Left ventricle myocardium superior (tissue), 1 donor: ENCODE data around the gene PML. TPM values are rescaled to one million over a fixed set of nuclear protein-coding genes. Genes with fewer than 3 reads are reported as not detected.
A peak's percentile ranks its signal among the peaks of the same experiment; 100 is the strongest.

ENCODE experiments used
- ATAC-seq: fragments of 200-7000 bp; cut with Tn5 transposase; one replicate; pipeline ENCODE4 v1.9.1; 2020; ENCODE audit warnings: mild to moderate bottlenecking, moderate library complexity
- DNase-seq: peaks from one replicate; pipeline ENCODE4 v3.0.0-alpha.2; 2020
- intact Hi-C: fragments of 100-400 bp; cut with micrococcal nuclease; formaldehyde crosslinking; loops from one replicate; pipeline ENCODE4 v1.11.0; 2022
- total RNA-seq: library from RNA; stranded (reverse); fragmentation: NEBNext Ultra II Directional; extraction: Animal tissue kit (Norgen Biotek cat#: 25700); gene quantifications from one replicate; pipeline ENCODE4 v1.2.1, GENCODE V29; 2021
- donor health status: DM: no; HTN: yes; CAD: no; lungs with severe emphysema.

PML gene
- total RNA-seq, 1 donor from 2014 or later, result 20.8 TPM

DNA sequence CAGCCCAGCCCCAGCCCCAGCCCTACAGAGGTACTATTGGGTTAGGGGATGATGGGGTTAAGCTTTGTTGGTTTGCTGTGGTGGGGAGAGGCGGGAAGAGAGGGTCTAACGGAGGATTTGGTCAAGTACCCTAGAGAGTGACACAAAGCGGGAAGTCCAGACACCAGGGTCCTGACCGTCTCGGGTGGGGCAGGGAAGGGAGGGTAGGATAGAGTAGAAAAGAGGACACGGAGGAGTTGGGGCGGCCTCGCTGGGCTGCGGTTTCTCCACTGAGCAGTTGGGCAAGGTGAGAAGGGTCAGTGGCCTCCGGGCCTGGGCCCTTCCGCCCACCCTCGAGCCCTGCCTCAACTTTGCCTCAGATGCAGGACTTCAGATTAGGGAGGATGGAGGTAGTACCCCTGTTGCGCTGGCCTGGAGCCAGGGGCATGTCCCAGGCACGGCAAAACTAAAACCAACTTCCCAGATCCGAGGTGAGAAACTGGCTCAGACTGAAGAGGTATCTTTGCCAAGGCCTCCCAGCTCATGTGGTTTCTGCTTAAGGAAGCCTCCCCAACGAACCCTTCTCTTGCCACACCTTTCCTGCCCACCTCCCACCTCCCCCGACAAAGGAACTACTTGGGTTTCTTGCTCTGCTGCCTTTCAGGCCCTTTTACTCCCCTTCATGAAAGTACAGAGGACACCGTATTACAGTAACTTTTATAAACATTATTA, 551 bp downstream of the PML start:
- peak; percentile 62 for DNase-seq
- peak; percentile 1 for ATAC-seq
- intact Hi-C loops, result no loop called here

DNA sequence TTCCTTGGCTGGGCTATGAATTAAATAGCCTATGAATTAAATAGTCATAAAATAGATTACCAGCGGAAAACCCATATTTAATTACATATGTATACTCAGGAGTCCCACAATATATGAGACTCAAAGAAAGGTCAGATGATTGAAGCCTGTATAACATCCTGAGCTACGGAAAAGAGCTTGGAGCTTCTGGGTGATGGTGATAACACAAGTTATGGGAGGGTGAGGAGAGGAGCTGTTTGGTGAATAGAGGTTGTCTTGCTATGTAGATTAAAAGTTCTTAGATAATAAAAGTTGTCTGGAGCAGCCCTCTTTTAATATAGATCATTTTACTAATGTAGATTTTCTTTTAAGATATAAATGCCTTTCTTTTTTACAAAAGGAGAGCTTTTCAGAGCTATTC, 1.8 kb downstream of the PML start:
- no peak for DNase-seq
- intact Hi-C loops, result no loop called here
- ATAC-seq, result no peak

DNA sequence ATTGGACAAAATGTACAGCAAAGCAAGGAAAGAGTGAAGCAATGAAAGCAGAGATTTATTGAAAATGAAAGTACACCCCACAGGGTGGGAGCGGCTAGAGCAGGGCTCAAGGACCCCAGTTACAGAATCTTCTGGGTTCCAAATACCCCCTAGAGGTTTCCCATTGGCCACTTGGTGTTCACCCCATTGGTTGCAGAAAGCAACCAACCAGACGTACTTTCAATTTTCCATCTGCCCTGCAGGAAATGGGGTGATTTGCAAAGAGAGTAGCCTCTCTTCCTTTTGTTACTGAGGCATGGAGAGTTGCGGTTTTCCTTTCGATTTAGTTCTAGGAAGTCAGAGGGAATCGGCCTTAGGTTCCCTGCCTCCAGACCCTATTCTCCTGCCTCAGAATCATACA, 2.4 kb downstream of the PML start:
- no peak for ATAC-seq
- DNase-seq, result no peak
- intact Hi-C loops, result no loop called here

DNA sequence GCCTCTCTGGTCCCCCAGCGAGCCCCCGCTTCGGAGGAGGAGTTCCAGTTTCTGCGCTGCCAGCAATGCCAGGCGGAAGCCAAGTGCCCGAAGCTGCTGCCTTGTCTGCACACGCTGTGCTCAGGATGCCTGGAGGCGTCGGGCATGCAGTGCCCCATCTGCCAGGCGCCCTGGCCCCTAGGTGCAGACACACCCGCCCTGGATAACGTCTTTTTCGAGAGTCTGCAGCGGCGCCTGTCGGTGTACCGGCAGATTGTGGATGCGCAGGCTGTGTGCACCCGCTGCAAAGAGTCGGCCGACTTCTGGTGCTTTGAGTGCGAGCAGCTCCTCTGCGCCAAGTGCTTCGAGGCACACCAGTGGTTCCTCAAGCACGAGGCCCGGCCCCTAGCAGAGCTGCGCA, 3.5 kb downstream of the PML start:
- DNase-seq, result no peak
- intact Hi-C loops, result no loop called here
- ATAC-seq, result no peak

DNA sequence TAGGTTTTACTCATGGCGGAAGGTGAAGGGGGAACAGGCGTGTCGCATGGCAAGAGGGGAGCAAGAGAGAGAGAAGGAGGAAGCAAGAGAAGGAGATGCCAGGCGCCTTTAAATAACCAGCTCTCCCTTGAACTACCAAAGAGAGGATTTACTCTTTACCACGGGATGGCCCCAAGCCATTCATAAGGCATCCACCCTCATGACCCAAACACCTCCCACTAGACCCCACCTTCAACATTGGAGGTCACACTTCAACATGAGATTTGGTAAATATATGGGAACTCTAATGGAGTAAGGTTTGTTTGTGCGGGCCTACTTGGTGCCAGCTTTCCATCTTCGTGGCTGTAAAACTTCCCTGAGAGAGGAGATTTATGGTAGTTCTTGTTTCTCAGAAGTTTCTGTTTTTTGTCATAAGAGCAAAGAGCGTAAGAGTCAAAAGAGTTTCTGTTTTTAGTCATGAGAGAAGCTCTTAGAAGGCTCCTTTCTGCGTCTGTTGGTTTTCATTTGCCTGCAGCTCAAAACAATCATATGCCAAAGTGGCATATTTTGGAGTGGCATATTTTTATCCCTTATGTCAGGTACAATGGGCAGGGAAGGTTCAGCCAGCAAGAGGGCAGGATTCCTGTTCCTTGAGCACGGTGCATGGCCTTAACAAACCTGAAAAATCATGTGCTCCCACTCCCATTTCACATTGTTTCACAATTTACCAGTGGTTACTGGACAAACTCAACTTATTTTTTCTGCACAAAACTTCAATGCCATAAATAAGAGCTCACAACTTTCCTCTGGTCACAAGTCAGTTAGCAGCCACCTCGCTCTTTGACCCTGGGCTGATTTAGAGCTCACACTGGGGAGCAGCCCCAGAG, 12.5 kb downstream of the PML start:
- no peak for DNase-seq
- intact Hi-C loops, result no loop called here
- ATAC-seq, result peak; percentile 42

DNA sequence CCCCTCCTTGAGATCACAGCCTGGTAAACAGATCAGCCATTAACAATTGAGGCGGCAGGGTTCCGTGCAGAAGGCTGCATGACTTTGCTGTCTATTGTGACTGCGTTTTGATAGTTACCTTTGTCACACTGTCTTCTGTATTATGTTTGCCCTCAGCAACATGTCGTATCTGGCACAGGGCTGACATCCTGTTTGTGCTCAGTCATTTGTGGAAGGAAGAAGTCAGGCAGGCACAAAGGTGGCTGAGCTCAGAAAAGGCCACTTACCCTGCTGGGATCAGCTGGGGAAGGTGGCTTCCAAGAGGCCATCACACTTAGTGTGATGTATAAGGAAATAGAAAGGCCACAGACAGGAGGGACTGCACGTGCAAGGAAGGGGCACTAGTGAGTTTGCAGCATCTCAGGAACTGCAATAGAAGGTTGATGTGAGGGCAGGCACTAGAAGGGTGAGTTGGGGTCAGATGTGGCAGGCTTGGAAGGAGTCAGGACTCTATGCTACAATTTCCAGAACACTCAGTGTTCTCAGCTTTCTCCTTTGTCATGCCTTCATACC, 13.4 kb downstream of the PML start:
- ATAC-seq (no peak), DNase-seq (no peak)
- intact Hi-C loops, result no loop called here

DNA sequence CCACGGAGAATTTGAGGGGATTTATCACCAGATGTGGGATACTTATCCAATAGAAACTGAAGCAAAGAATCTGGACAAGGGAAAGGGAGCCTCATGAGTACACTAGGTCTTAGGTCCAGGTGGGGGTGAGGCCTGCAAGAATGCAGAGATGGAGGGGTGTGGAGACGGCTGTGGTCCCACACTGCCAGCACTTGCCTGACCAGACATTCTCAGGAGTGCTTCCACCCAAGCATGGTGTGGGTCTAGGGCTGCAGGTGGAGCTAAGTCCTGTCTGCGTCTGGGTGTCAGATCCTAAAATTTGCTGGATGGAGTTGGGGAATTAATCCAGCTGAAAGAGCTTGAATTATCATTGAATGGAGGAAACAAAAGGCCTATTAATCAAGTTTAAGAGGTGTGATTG, 14.4 kb downstream of the PML start:
- intact Hi-C loops, result no loop called here
- ATAC-seq, result no peak
- DNase-seq, result no peak

DNA sequence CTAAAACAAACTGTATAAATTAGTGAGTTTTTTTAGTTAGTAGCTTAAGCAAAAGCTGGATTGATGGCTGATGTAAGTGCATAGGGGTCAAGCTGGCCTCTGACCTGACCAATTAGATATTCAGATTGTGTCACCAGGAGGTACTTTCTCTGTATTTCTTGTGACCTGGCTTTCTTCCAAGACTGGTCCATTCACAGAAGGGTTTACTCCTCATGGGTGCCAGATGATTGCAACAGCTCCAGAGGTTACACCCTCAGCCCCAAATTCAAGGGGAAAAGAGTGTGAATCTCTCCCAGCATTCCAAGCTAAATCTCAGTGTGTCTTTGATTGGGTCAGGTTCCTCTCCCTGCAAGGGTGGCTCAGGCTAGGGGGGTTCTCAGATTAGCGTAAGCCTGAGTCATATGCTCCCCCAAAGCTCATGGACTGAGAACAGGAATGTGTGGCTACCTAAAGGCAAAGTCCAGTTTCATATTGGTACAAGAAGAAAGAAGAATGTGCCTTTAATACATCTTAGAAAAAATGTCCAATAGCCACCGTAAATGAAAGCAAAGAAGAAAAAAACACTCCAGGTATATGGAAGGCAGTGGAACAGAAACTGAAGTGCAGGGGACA, 16.5 kb downstream of the PML start:
- ATAC-seq, result peak; percentile 53

DNA sequence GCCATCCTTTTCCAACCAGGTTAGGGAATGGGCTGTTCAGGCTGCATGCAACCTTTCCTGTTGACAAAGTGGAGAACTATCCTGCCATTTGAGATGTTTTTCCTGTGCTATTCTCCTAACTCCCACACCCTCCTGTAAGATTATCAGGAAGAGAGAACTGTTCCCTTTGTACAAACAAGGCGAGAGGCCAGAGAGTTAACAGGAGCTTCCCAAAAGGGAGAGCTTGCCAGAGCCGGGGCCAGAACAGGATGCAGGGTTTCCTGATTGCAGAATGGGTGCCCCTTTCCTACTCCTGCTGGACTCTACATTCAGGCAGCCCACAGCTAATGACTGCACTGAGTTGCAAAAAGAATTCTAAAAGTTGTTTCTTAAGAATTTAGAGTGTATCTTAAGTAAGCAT, 17.1 kb downstream of the PML start:
- intact Hi-C loops, result no loop called here
- peak; percentile 69 for DNase-seq
- peak; percentile 90 for ATAC-seq

More for the DNA sequence above, 16.5 kb downstream of the PML start:
- intact Hi-C loops, result no loop called here
- no peak for DNase-seq

DNA sequence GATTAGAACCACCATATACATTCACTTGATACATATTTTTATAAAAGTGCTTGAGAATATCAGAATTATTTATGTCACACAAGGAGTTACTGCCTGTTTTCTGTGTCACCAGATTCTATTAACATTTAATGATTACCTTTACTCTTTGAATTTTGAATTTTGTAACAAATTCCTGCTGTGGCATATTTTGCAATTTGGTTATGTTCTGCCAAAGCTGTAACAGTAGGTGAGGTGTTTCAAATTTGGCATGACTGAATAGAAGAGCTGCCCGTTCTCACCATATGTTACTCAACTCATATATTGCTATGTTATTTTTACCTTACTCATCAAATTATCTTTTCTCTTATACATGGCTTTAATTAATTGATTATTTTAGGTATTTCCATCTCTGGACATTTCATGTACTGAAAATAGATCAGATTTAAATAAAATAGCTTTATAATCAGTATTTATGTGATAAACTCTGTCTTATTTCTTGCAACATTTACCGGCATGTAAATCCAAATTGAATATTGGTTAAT, 18.9 kb downstream of the PML start:
- no peak for ATAC-seq

DNA sequence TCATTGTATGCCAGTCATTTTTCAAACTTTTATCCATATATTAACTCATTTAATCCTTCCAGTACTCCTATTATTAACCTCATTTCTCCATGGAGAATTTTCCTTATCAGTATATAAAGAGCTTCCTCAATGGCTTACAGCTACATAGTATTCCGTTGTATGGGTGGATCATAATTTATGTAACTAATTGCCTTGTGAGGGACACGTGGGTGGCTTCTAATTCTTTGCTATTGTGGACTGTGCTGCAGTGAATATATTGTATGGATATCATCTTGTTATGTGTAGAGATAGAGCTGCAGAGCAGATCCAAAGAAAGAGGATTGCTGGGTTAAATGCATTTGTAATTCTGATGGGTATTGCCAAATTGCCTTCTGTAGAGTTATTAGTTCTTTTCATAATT, 25.2 kb downstream of the PML start:
- ATAC-seq, result no peak
- intact Hi-C loops, result loop anchor here (10.0 kb wide), 1 partner anchor 45 kb away; no protein-coding TSS in a partner anchor
- DNase-seq, result no peak

More for the DNA sequence above, 18.9 kb downstream of the PML start:
- no peak for DNase-seq
- intact Hi-C loops, result no loop called here

DNA sequence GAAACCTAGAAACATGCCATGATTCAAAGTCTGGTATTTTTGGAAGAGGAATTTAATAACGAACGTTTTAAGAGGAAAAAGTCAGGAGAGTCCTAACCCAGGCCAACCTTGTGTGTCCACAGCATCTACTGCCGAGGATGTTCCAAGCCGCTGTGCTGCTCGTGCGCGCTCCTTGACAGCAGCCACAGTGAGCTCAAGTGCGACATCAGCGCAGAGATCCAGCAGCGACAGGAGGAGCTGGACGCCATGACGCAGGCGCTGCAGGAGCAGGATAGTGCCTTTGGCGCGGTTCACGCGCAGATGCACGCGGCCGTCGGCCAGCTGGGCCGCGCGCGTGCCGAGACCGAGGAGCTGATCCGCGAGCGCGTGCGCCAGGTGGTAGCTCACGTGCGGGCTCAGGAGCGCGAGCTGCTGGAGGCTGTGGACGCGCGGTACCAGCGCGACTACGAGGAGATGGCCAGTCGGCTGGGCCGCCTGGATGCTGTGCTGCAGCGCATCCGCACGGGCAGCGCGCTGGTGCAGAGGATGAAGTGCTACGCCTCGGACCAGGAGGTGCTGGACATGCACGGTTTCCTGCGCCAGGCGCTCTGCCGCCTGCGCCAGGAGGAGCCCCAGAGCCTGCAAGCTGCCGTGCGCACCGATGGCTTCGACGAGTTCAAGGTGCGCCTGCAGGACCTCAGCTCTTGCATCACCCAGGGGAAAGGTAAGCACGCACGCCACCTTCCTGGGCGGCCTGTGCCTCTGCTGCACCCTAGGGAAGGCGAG, 28.4 kb downstream of the PML start:
- intact Hi-C loops, result loop anchor here (10.0 kb wide), 1 partner anchor 48 kb away; no protein-coding TSS in a partner anchor
- DNase-seq, result no peak
- ATAC-seq, result no peak

DNA sequence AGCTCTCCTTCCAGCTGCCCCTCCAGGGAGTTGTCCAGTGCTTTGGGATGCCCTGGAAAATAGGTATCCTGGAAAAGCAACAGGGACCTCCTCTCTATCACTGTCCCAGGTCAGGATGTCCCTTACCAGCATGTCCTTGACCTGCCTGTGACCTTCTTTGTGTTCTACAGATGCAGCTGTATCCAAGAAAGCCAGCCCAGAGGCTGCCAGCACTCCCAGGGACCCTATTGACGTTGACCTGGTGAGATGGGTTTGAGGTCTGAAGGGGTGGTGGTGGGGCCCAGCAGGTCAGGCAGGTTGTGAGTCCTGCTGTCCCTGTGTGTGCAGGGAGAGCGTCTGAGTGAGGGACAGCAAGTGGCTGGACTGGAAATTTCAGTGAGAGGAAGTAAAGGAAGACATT, 30.2 kb downstream of the PML start:
- intact Hi-C loops, result loop anchor here (10.0 kb wide), 1 partner anchor 50 kb away; no protein-coding TSS in a partner anchor

DNA sequence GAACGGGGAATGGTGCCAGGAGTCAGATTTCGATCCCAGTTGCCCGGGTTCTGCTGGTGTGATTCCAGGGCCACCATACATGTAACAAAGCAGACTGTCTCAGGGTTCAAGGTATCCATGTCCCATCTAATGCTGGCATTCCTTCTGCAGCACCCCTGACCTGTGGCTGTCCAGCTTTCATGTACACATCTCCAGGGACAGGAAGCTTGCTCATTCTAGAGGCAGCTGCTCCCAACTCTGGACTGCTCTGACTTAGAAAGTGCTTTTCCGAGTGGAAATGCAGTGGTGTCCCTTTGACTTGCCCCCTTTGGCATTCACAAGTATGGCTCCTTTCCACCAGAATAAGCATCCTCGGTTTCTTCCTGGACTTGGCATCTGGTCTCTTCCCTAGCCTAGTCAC, 30.9 kb downstream of the PML start:
- intact Hi-C loops, result loop anchor here (10.0 kb wide), 1 partner anchor 51 kb away; no protein-coding TSS in a partner anchor
- DNase-seq (no peak), ATAC-seq (peak; percentile 45)

More for the DNA sequence above, 30.2 kb downstream of the PML start:
- DNase-seq (no peak), ATAC-seq (no peak)

DNA sequence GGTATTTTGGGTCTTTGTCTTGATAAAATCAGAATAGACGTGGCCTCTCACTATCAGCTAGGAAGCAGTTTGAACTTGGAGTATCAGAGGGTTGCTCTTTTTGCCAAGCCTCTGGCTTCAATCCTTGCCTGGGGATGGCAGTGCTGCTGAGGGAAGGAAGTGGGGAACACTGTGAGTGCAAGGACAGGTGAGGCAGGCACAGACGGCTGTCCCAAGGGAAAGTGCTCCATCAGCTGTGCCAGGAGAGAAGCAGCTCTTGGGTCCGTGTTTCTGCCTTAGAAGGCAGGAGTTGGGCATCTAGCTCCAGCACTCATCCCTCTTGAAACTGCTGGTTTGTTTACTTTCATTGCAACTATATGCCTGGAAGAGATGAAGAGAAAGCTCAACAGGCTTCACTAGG, 33.2 kb downstream of the PML start:
- DNase-seq (no peak), ATAC-seq (no peak)
- intact Hi-C loops, result loop anchor here (10.0 kb wide), 1 partner anchor 53 kb away; no protein-coding TSS in a partner anchor

DNA sequence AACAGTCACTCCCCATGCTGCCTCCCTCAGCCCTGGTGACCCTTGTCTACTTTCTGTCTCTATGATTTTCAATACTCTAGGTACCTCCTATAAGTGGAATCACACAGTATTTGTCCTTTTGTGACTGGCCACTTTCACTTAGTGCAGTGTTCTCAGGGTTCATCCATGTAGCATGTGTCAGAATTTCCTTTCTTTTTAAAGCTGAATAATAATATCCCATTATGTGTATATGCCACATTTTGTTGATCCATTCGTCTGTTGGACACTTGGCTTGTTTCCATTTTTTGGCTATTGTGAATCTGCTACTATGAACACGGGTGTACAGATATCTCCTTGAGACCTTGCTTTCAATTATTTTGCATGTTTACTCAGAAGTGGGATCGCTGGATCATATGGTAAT, 34.1 kb downstream of the PML start:
- no peak for ATAC-seq
- DNase-seq, result no peak
- intact Hi-C loops, result loop anchor here (10.0 kb wide), 1 partner anchor 54 kb away; no protein-coding TSS in a partner anchor

DNA sequence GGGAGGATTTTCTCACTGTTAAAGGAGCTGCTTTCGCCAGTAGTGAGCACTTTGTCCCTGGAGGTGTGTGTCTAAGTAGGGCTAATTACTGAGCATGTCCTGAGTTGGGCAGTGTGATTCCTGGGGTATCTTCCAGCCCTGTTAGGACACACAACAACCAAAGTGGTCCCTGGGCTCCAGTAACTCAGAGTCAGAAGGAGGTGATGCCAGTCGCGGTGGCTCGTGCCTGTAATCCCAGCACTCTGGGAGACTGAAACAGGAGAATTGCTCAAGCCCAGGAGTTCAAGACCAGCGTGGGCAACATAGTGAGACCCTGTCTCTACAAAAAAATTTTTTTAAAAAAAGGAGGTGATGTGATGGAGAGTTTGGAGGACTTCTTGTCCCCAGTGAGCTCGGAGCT, 37.5 kb downstream of the PML start:
- no peak for ATAC-seq
- intact Hi-C loops, result no loop called here
- no peak for DNase-seq
